ENCODE data around the gene MAMDC2.

DNA sequence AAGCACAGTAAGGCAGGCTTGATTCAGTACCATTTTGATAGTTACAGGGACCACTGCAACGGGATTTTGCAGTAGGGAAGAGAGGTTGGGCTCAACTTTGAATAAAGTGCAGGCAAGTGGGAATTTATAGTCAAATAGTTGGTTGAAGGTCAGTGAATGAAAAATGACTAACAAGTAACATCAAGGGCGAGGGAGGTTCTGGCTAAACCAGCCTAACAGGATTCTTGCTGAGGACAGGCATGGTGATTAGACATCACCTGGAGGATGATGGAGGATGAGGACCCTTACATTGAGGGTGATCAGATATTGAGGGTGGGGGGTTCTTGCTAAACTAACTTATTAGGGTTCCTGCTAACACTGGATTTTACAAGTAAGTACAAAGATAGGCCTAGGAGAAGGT lies 149.1 kb downstream of the MAMDC2 start:
- TF ChIP-seq CTCF (IDR thresholded peaks at IDR 0.05; ENCODE audit: insufficient read depth, low read depth, low read length) (no peak), EZH2 (IDR thresholded peaks at IDR 0.05; ENCODE audit: insufficient read depth, low read length) (no peak)

All from astrocyte (in vitro differentiated cells and primary cell).